GM15510 (cell line): ENCODE results near the gene NGF.

ENCODE experiments used
- POLR2A ChIP-seq: IDR thresholded peaks from 3 replicates; pipeline ENCODE4 v1.6.1; 2011; ENCODE audit warnings: borderline replicate concordance; ENCODE audit not compliant: insufficient read length; ENCODE audit errors: extremely low read depth

Gene NGF

DNA sequence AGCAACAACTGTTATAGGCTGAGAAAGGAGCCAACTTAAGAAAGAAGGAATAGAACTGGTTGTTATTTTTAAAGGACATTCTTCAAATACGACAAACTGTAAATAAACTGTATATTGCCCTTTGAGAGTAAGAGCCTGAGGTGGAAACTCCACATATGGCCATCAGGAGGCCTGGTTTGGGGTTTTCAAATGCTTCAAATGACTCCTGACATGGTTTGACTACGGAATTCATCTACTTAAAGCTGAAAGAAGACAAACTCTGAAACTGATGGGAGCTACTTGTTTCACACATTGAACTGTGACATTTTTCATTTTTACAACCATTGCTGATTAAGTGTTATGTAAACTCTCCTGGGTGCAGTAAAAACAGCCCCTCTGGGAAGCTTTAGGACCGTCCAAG lies 59.8 kb downstream of the NGF start:
- no peak for TF ChIP-seq POLR2A

DNA sequence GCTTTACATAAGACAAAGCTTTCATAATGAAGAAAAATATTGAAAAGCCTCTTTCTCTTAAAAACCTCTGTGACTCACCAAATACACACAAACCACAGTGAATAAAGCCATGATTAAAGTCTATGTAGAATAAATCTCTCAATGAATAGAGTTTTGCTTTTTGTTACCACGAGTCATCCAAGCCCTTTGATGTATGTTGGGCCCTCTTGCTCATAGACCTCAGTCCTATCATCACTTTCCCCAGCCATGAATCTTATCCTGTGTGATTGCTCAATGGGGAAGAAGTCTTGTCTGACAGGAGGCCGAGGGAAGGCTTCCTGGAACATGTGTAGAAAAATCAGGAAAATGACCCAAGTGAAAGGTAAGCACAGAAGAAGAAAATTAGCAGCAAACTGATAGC lies 60.8 kb downstream of the NGF start:
- no peak for TF ChIP-seq POLR2A

DNA sequence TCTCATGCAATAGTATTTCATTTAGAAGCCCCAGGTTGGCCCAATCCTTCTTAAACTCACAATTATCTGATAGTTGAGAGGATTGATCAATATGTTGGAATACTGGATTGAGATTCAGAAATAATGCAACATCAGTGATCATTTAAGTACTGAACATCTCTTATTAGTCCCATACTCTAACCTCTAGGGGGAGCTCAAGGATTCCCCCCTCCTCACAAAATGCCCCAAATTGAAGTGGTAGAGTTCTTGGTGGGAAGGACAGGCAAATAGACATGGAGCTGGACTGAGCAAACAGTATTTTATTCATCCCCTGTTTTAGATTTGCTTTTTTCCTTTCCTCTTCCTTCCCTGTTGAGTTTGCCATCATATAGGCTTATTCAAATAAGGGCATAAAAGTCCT lies 62.8 kb downstream of the NGF start:
- no peak for TF ChIP-seq POLR2A

DNA sequence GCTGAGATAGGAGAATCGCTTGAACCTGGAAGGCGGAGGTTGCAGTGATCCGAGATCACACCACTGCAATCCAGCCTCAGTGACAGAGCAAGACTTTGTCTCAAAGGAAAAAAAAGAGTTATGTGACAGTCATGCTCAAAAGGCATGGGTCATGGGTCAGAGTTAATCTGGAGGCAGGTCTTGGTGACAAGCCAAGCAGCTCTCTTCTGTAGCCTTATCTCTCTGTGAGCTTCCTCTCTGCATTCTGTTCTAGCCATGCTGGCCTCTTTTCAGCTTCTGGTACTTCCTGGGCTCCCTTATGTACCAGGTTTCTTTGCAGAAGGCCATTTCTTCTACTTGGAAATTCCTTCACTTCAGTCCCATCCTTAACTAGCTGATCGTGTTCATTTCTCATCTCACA lies 63.6 kb downstream of the NGF start:
- no peak for TF ChIP-seq POLR2A

DNA sequence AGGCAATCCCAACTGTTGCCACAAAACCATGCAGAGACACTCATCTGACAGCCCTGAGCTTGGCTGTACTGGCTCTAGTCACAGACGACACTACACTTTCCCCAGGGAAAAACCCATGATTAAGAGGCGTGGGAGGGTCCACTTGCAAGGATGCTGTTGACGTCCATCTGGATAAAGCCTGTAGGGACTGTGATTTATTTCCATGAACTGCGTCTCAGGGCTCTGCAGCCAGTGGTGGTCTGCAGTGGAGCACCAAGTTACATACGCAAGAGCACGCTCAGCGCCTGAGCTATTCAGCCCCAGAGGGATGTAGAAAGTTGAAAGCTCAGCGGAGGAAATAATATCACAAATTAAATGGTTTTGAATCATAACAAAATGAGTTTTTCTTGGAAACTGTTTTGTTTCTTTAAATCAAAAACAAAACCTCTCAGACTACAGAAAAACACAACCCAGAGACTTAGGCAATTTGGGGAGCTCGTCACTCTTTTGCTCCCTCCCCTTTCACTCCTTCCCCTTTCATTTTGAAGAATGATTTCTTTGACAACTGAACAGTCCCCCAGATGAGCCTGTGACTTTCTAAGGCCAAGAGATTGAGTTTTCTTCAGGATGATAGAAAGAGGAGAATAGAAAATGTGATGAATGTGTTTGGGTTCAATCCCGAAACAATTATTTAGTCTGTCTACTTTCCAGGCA lies 71.2 kb downstream of the NGF start:
- TF ChIP-seq POLR2A: no peak

DNA sequence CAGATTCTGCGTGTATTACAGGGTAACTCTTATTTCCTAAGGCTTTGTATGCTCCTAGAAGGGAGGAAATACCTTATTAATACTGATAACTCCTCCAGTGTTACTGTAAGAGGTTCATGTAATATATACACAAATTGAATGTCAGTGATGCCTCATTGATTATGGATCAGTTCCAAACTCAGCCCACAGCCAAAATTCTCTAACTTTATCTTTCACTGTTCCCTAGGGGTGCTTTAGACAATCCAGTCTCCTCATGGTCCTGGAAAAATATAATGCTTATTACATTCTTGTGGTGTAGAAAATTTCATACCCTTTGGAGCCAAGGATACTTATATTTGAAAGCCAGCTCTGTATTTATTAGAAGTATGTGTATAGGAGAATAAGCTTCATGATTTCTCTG lies 73.0 kb downstream of the NGF start:
- TF ChIP-seq POLR2A: no peak

DNA sequence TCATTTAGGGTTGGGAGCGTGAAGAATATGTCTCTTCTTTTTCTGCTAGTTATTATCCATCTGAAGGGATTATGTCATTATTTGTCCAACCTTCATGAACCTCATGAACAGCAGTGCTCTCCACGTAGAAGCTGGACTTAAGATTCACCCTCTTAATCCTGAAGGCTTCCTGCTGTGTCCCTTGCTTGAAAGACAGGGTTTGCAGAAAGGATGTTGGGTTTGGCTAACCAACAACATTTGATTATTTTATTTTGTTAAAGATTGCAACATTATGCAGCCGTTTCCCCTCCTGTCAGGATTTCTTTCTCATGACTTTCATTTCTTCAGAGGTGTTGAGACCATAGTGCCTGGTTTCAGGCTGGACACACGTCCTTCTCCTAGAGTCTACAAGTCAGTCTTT lies 75.2 kb downstream of the NGF start:
- TF ChIP-seq POLR2A: no peak

DNA sequence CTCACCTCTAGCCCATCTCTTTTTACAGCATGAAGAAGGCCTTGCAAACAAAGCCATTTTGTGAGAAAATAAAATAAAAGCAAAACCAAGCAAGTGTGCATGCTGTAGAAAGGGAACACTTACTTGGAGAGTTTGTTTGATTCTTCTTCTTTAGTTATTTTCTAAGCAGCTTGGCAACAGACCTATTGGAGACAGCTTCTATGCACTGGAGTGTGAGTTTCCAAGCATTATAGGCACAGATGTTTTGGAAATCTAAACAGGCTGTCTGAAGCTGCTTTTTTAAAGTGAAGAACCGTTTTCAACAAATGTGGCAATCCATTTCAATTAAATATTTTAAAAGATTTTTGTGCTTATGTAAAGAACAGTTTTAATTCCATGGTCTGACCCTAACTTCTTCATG lies 76.6 kb downstream of the NGF start:
- TF ChIP-seq POLR2A: no peak

DNA sequence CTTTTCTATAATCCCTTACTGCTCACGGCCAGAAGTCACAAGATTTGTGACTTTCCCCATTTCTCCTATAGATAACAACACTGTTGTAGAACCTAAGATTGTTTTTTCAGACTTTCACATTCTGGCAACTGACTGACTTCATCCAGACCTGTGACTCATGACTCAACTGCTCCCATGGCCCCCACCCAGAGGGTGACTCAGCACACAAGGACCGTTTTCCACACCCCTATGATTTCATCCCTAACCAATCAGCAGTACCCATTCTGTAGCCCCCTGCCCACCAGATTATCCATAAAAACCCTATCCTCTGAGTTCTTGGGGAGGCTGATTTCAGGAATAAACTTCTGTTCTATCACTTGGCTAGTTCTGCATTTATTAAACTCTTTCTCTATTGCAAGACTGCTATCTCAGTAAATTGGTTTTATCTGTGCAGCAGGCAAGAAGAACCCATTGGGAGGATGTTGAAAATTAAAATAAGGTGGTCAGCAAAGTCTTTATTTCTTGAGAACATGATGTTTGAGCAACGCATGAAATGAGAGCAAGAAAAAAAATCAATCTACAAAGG lies 79.7 kb downstream of the NGF start:
- no peak for TF ChIP-seq POLR2A

DNA sequence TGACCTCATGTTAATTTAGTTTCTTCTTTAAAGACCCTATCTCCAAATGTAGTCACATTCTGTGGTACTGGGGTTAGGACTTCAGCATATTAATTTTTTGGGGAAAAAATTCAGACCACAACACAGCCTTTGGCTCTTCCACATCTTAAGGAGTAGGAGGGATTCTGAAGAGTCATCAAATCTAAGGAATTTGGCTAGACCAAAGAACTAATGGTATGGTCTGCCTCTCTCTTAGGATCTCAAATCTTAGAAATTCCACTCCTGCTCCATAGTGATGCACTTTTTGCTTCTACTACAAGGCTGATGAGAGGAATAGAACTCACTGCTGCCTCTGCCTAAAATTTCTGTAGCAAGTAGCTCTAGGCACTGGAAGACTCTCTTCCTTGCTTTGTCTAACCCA lies 80.5 kb downstream of the NGF start:
- no peak for TF ChIP-seq POLR2A

DNA sequence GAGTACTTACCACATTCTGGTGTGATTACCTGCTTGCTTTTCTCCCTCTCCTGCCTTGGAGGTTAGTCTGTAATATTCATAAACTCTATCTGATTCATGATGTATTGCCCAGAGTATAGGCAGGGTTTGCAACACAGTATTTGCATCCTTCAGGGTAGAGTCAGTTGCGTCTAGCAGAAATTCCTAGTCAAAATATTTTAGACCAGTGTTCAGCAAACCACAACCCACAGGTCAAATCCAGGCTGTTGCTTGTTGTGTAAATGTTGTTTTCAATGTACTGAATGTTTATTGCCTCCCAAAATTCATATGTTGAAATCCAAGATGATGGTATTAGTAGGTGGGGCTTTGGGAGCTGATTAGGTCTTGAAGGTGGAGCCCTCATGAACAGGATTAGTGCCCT lies 82.9 kb downstream of the NGF start:
- no peak for TF ChIP-seq POLR2A

DNA sequence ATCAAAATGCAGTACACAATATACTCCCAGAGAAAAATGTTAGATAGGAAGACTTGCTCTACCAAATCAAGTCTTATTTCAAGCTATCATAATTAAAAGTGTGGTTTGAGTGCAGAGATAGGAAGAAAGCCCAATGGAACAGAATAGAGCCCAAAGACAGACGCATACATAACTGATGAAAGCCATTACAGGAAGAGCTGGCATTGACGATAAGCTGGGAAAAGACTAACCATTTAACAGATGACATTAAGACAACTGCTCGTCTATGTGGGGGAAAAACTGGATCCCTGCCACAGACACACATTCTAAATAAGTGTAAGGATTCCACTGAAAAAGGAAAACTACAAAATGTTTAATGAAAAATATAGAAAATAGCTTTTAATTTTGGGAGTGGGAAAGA lies 85.5 kb downstream of the NGF start:
- TF ChIP-seq POLR2A: no peak

DNA sequence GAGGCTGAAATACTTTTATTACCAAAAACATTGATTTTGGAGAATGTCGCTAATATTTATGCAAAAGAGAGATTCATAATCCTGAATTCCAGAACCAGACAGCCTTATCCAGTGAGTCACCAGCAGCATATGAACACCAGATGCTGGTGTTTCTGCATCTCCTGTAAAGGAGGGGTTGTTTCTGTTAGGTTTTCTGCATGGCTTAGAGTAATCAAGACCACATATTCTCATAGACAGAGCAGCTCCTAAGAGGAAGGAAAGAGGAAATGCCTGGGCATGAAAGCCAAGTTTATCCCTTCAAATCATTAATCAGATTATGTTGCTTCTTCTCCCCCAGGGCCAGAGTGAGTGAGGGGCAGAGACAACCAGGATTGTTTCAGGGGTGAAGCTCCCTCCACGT lies 86.2 kb downstream of the NGF start:
- no peak for TF ChIP-seq POLR2A

DNA sequence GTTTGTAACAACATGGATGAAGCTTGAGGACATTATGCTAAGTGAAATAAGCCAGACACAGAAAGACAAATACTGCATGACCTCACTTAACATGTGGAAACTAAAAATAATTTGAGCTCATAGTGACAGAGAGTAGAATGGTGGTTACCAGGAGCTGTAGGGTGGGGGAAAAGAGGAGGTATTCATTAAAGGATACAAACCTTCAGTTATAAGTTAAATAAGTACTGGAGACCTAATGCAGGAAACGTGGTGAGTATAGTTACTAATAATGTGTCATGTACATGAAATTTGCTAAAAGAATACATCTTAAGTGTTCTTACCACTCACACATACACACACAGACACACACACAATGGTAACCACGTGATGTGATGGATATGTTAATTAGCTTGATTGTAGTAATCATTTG lies 86.7 kb downstream of the NGF start:
- TF ChIP-seq POLR2A: no peak

DNA sequence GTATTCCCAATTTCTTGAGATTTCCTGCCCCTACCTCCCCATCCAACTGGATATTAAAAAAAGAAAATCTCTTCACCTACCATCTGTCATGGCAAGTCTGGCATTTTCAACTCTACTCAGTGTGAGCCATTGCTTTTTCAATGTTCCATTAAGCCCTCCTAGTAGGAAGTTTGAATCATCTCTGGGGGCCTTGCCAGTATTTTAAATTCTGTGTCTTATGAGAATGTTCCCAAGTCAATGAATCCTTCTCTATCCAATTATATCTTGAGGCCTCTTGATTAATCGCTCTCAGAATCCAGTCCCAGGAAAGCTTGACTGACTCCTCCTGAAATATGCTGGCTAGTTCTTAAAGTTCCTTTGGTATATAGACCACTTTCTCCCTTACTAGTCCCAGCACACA lies 91.5 kb downstream of the NGF start:
- no peak for TF ChIP-seq POLR2A

DNA sequence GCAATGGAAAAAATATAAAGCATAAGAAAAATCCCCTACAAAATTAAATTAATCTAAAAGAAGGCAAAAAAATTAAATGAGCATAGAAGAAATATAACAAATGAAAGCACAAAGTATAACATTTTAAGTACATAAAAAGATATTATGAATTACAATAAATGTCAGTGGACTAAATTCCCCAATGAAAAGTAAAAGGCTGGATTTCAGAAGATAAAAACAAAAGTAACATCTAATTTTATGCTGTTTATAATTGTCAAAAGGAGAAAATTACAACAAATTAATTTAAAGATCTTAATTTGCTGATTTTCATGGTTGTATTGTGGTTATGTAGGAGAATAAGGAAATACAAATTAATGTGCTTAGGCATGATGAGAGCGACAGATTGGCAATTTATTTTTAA lies 92.8 kb downstream of the NGF start:
- no peak for TF ChIP-seq POLR2A

DNA sequence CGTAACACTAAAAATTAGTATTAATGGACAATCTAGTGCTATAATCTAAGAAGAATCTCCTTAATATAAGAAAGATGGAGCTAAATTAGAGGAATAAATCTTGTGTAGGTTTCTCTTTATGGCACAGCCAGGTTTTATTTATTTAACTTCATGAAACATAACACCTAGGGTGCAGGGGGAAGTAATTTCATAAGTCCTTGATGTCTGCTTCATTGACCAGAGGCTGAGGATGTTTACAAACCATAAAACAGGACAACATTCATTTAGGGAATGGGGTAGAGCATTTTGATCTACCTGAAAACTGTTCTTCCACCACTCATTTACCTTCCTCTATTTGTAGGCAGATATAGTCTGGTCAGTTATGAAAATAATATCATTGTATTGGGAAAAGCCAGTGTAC lies 95.5 kb downstream of the NGF start:
- TF ChIP-seq POLR2A: no peak
